ENCODE measurements around the gene FAM78B. TPM values are rescaled to one million over a fixed set of nuclear protein-coding genes. Genes with fewer than 3 reads are reported as not detected.

FAM78B gene
- total RNA-seq, 1 experiment from 2014 or later = 0.24 TPM

GRCh38 chr1:166114419-166114818, 52.4 kb downstream of the FAM78B start:
- Histone ChIP-seq H3K4me1 (ENCODE audit: insufficient read depth, low read length, poor library complexity, severe bottlenecking) (no peaks in the 10 kb centered on the region), H3K9me3 (ENCODE audit: low read depth, low read length, poor library complexity, severe bottlenecking) (no peaks in the 10 kb centered on the region), H3K27me3 (replicated peaks; ENCODE audit: insufficient read depth, low read depth, low read length, poor library complexity) (no peaks in the 10 kb centered on the region), H3K4me3 (ENCODE audit: low read depth, low read length, poor library complexity, severe bottlenecking) (no peak overlapping the region), H3K36me3 (ENCODE audit: insufficient read depth, low read length, poor library complexity, severe bottlenecking) (no peaks in the 10 kb centered on the region), H3K27ac (ENCODE audit: low read depth, low read length, poor library complexity, severe bottlenecking) (no peak overlapping the region)
- CTCF ChIA-PET = no interaction called here
- BruUV-seq (replicated peaks) = no TSS peak
- no peak for TF ChIP-seq CTCF (conservative IDR thresholded peaks at IDR 0.05; ENCODE audit: low read depth, low read length)
- TF ChIP-seq EZH2 (IDR thresholded peaks at IDR 0.05; ENCODE audit: borderline replicate concordance, low read depth, low read length, poor library complexity, severe bottlenecking) = no peak
- intact Hi-C loops (cut with micrococcal nuclease; ENCODE audit: unreplicated experiment) = no loop called here
- POLR2A ChIA-PET (ENCODE audit: low non-redundant PET) = no interaction called here
- no peak for DNase-seq (ENCODE audit: low spot score)

GRCh38 chr1:166113630-166114029, 53.2 kb downstream of the FAM78B start:
- ChIA-PET CTCF (no interaction called here), POLR2A (ENCODE audit: low non-redundant PET) (no interaction called here)
- no peak for DNase-seq (ENCODE audit: low spot score)
- no TSS peak for BruUV-seq (replicated peaks)
- Histone ChIP-seq H3K27ac (ENCODE audit: low read depth, low read length, poor library complexity, severe bottlenecking) (no peak overlapping the region), H3K27me3 (replicated peaks; ENCODE audit: insufficient read depth, low read depth, low read length, poor library complexity) (no peaks in the 10 kb centered on the region), H3K36me3 (ENCODE audit: insufficient read depth, low read length, poor library complexity, severe bottlenecking) (no peaks in the 10 kb centered on the region), H3K4me3 (ENCODE audit: low read depth, low read length, poor library complexity, severe bottlenecking) (no peak overlapping the region), H3K4me1 (ENCODE audit: insufficient read depth, low read length, poor library complexity, severe bottlenecking) (no peaks in the 10 kb centered on the region), H3K9me3 (ENCODE audit: low read depth, low read length, poor library complexity, severe bottlenecking) (no peaks in the 10 kb centered on the region)
- no peak for TF ChIP-seq CTCF (conservative IDR thresholded peaks at IDR 0.05; ENCODE audit: low read depth, low read length)
- TF ChIP-seq EZH2 (IDR thresholded peaks at IDR 0.05; ENCODE audit: borderline replicate concordance, low read depth, low read length, poor library complexity, severe bottlenecking) = no peak
- intact Hi-C loops (cut with micrococcal nuclease; ENCODE audit: unreplicated experiment) = no loop called here

- intact Hi-C loops (cut with micrococcal nuclease; ENCODE audit: unreplicated experiment) = no loop called here
- CTCF ChIA-PET = no interaction called here
Measured at GRCh38 chr1:166113031-166113430, 53.8 kb downstream of the FAM78B start.

More at GRCh38 chr1:166113031-166113430, 53.8 kb downstream of the FAM78B start:
- no peaks in the 10 kb centered on the region for H3K9me3 ChIP-seq (ENCODE audit: low read depth, low read length, poor library complexity, severe bottlenecking)
- DNase-seq (ENCODE audit: low spot score) = no peak
- H3K4me3 ChIP-seq (ENCODE audit: low read depth, low read length, poor library complexity, severe bottlenecking) = no peak overlapping the region
- no TSS peak for BruUV-seq (replicated peaks)
- H3K4me1 ChIP-seq (ENCODE audit: insufficient read depth, low read length, poor library complexity, severe bottlenecking) = no peaks in the 10 kb centered on the region
- H3K27ac ChIP-seq (ENCODE audit: low read depth, low read length, poor library complexity, severe bottlenecking) = no peak overlapping the region
- TF ChIP-seq CTCF (conservative IDR thresholded peaks at IDR 0.05; ENCODE audit: low read depth, low read length) (no peak), EZH2 (IDR thresholded peaks at IDR 0.05; ENCODE audit: borderline replicate concordance, low read depth, low read length, poor library complexity, severe bottlenecking) (no peak)
- POLR2A ChIA-PET (ENCODE audit: low non-redundant PET) = no interaction called here
- no peaks in the 10 kb centered on the region for H3K36me3 ChIP-seq (ENCODE audit: insufficient read depth, low read length, poor library complexity, severe bottlenecking)
- no peaks in the 10 kb centered on the region for H3K27me3 ChIP-seq (replicated peaks; ENCODE audit: insufficient read depth, low read depth, low read length, poor library complexity)
